Endothelial cell of umbilical vein (primary cell): ENCODE results near the gene GPBAR1. TPM values are rescaled to one million over a fixed set of nuclear protein-coding genes. Genes with fewer than 3 reads are reported as not detected.

Source experiments
- BruUV-seq: library from RNA; stranded (reverse); fragments of 400-500 nt; replicated peaks from 2 replicates; lab custom pipeline; 2021; lab: Mats Ljungman, UMichigan
- CTCF ChIA-PET: fragments of 300-600, 350-600 bp; sonication (Branson Sonifier 250); formaldehyde crosslinking; loops from one replicate; lab custom pipeline; 2021; ENCODE audit warnings: antibody characterized with exemption, inconsistent platforms; lab: Charles Lee
- POLR2A ChIA-PET: fragments of 300-600, 350-600 bp; sonication (Branson Sonifier 250); formaldehyde crosslinking; loops from one replicate; lab custom pipeline; 2021; ENCODE audit warnings: antibody characterized with exemption, inconsistent platforms; lab: Charles Lee
- DNase-seq: peaks from one replicate; pipeline ENCODE4 v3.0.0-alpha.2; 2011; ENCODE audit warnings: low read depth, low spot score
- FAIRE-seq: peaks from 2 replicates; lab custom pipeline; 2011; peaks lifted over from hg19 to GRCh38; lab: Jason Lieb, UNC
- H2AFZ ChIP-seq: 2 replicates; pipeline ENCODE4 v1.6.0; 2012; ENCODE audit warnings: low read depth, low read length, control low read depth, inconsistent platforms
- H3K27ac ChIP-seq: 2 replicates; pipeline ENCODE4 v1.5.1; 2011; ENCODE audit warnings: low read depth, mild to moderate bottlenecking, control low read depth, low read length, moderate library complexity; ENCODE audit not compliant: insufficient read depth
- H3K27me3 ChIP-seq, 2 experiments: 2 replicates each; pipeline versions ENCODE4 v1.6.0 to v1.6.1; 2011; ENCODE audit warnings: low read length in 2 of 2, mixed read lengths in 1 of 2; ENCODE audit not compliant: control insufficient read depth in 2 of 2, insufficient read depth in 2 of 2
- H3K36me3 ChIP-seq, 2 experiments: 2 replicates in 1 of 2; 3 replicates in 1 of 2; pipeline ENCODE4 v1.5.1; 2011; ENCODE audit warnings: low read length in 2 of 2, mild to moderate bottlenecking in 1 of 2, moderate library complexity in 1 of 2; ENCODE audit not compliant: control insufficient read depth in 2 of 2, insufficient read depth in 2 of 2; ENCODE audit errors: extremely low read depth in 1 of 2
- H3K4me1 ChIP-seq: 3 replicates; pipeline ENCODE4 v1.5.1; 2011; ENCODE audit warnings: mild to moderate bottlenecking, low read length; ENCODE audit not compliant: control insufficient read depth, insufficient read depth; ENCODE audit errors: extremely low read depth
- H3K4me2 ChIP-seq: 2 replicates; pipeline ENCODE4 v1.6.1; 2011; ENCODE audit warnings: low read length, control low read depth, mixed read lengths; ENCODE audit not compliant: insufficient read depth
- H3K4me3 ChIP-seq, 3 experiments: fragments of 200-600 bp in 1 of 3; sonication (generic), shearing (Covaris generic) in 1 of 3; replicated peaks in 1 of 3; 2 replicates each; pipeline ENCODE4 v1.5.1; 2011 to 2016; ENCODE audit warnings: control low read depth in 3 of 3, low read length in 3 of 3, mild to moderate bottlenecking in 2 of 3, inconsistent platforms in 1 of 3, low read depth in 1 of 3, moderate library complexity in 1 of 3; ENCODE audit not compliant: insufficient read depth in 1 of 3
- H3K79me2 ChIP-seq: 2 replicates; pipeline ENCODE4 v1.6.0; 2012; ENCODE audit warnings: low read length, inconsistent platforms; ENCODE audit not compliant: control insufficient read depth, insufficient read depth
- H3K9ac ChIP-seq: replicated peaks from 2 replicates; pipeline ENCODE3; 2011; ENCODE audit warnings: low read length, control low read depth; ENCODE audit not compliant: insufficient read depth; ENCODE audit errors: extremely low read depth
- H3K9me1 ChIP-seq: replicated peaks from 3 replicates; pipeline ENCODE4 v1.6.0; 2011; ENCODE audit warnings: mild to moderate bottlenecking, low read length; ENCODE audit not compliant: control insufficient read depth, insufficient read depth; ENCODE audit errors: extremely low read depth
- H3K9me3 ChIP-seq: replicated peaks from 2 replicates; pipeline ENCODE4 v1.5.1; 2012; ENCODE audit warnings: low read length, inconsistent platforms; ENCODE audit not compliant: control insufficient read depth, insufficient read depth
- H4K20me1 ChIP-seq: replicated peaks from 2 replicates; pipeline ENCODE3; 2011; ENCODE audit warnings: mild to moderate bottlenecking, low read length; ENCODE audit not compliant: control insufficient read depth, insufficient read depth; ENCODE audit errors: extremely low read depth
- EZH2 ChIP-seq: IDR thresholded peaks from 2 replicates; pipeline ENCODE4 v1.6.1; 2012; ENCODE audit warnings: borderline replicate concordance, low read depth, mild to moderate bottlenecking, moderate library complexity, low read length, inconsistent platforms; ENCODE audit not compliant: severe bottlenecking
- FOS ChIP-seq: IDR thresholded peaks from 2 replicates; pipeline ENCODE4 v1.6.1; 2011; ENCODE audit warnings: mild to moderate bottlenecking, low read length, moderate library complexity, borderline replicate concordance; ENCODE audit not compliant: insufficient read depth
- GATA2 ChIP-seq: IDR thresholded peaks from 2 replicates; pipeline ENCODE4 v1.7.0; 2011; ENCODE audit warnings: low read depth, mild to moderate bottlenecking, moderate library complexity, mixed read lengths, low read length; ENCODE audit not compliant: insufficient read length, insufficient read depth
- JUN ChIP-seq: IDR thresholded peaks from 2 replicates; pipeline ENCODE4 v1.6.1; 2011; ENCODE audit warnings: borderline replicate concordance, low read depth; ENCODE audit not compliant: insufficient read length, insufficient read depth
- MYC ChIP-seq: IDR thresholded peaks from one replicate; pipeline ENCODE4 v1.6.1; 2011; ENCODE audit warnings: mild to moderate bottlenecking, low read depth, low read length
- POLR2A ChIP-seq: IDR thresholded peaks from 2 replicates; pipeline ENCODE4 v1.6.1; 2012; ENCODE audit warnings: low read depth, mild to moderate bottlenecking, control low read depth, low read length
- POLR2AphosphoS5 ChIP-seq: IDR thresholded peaks from 2 replicates; pipeline ENCODE4 v1.6.1; 2012; ENCODE audit warnings: low read depth, mild to moderate bottlenecking, control low read depth, low read length, moderate library complexity; ENCODE audit not compliant: insufficient read depth
- dilution Hi-C: fragments of 300-500 bp; cut with MboI; formaldehyde crosslinking; loops from one replicate; pipeline ENCODE4 v1.15.0; 2019; ENCODE audit warnings: low sequenced_read_pairs; ENCODE audit not compliant: extremely low pct_ligation_motif_present
- intact Hi-C: fragments of 100-400 bp; cut with micrococcal nuclease; formaldehyde crosslinking; loops from one replicate; pipeline ENCODE4 v1.10.0; 2022
- polyA plus RNA-seq, 4 experiments: library from polyadenylated mRNA; depleted of rRNA in 3 of 4; stranded (reverse) in 3 of 4; unstranded in 1 of 4; fragments of >200 nt; gene quantifications; 2 replicates each; pipeline versions ENCODE4 v1.2.1 to v1.2.3, GENCODE V29; 2011 to 2012; ENCODE audit warnings: missing spikeins in 1 of 4
- total RNA-seq: library from RNA; stranded (reverse); gene quantifications from 2 replicates; pipeline ENCODE4 v1.2.3, GENCODE V29; 2021
- TF ChIP-seq, protein P1 (sequence below), 2 donors: IDR thresholded peaks; 1 replicate in 1 of 2; 2 replicates in 1 of 2; pipeline ENCODE4 v1.5.1; 2011; ENCODE audit warnings: low read length in 2 of 2, mild to moderate bottlenecking in 2 of 2, moderate library complexity in 2 of 2, control low read depth in 1 of 2, inconsistent platforms in 1 of 2, low read depth in 1 of 2; ENCODE audit not compliant: insufficient read depth in 1 of 2; ENCODE audit errors: extremely low read depth in 1 of 2
- TF ChIP-seq, protein P2 (sequence below): IDR thresholded peaks from 2 replicates; pipeline ENCODE4 v1.6.1; 2011; ENCODE audit not compliant: insufficient read depth, insufficient read length

Gene GPBAR1
- total and polyA plus RNA-seq, 2 donors (not counting 3 experiments of a cell fraction or from before 2014, with no cell fraction given) = 0.14 to 0.75 TPM

DNA sequence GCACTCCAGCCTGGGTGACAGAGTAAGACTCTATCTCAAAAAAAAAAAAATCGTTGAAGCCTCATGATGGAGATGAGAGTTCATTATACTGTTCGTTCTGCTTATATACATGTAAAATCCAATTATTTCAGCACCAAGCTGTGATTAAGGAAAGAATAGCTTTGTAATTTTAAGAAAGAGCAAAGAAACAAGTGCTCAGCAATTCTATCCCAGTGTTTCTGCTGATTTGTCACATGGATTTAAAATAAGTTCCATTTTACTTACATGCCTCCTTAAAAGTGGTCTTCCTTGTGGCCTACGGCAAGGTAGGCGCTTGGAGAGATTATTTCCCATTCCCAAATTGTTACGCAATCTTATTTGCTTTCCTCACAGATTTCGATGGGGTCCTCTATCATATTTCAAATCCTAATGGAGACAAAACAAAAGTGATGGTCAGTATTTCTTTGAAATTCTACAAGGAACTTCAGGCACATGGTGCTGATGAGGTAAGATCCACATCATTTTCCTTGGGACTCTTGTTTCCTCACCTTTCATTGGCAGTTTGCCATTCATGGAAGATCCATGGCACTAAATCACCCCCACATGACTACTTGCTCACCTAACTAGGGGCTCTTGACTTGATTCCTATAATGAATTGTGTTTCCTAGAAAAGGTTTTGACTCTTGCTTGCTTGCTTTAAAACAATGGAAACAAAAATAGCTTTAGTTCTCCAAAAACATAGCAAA is 32.3 kb upstream of the GPBAR1 start:
- peak overlapping the region; percentile 70 for H3K27ac ChIP-seq
- peak overlapping the region; percentile 86 for H3K4me2 ChIP-seq
- H3K9me1 ChIP-seq = no peaks in the 10 kb centered on the region
- H3K4me3 ChIP-seq = no peak overlapping the region
- peaks cover 34% of the 10 kb centered on the region for H3K4me1 ChIP-seq
- peaks cover 27 to 44% of the 10 kb centered on the region in 2 experiments for H3K36me3 ChIP-seq
- peak overlapping the region; percentile 53 for H3K9ac ChIP-seq
- intact Hi-C loops (loop anchor here (1.0 to 5.0 kb wide), 3 partner anchors 9 to 179 kb away; no protein-coding TSS in a partner anchor), dilution Hi-C loops (no loop called here)
- H3K27me3 ChIP-seq = no peaks in the 10 kb centered on the region
- TSS peak; percentile 98 for BruUV-seq
- peaks cover 71% of the 10 kb centered on the region for H3K79me2 ChIP-seq
- TF ChIP-seq GATA2 = no peak
- TF ChIP-seq FOS = no peak
- TF ChIP-seq, protein P1, sequence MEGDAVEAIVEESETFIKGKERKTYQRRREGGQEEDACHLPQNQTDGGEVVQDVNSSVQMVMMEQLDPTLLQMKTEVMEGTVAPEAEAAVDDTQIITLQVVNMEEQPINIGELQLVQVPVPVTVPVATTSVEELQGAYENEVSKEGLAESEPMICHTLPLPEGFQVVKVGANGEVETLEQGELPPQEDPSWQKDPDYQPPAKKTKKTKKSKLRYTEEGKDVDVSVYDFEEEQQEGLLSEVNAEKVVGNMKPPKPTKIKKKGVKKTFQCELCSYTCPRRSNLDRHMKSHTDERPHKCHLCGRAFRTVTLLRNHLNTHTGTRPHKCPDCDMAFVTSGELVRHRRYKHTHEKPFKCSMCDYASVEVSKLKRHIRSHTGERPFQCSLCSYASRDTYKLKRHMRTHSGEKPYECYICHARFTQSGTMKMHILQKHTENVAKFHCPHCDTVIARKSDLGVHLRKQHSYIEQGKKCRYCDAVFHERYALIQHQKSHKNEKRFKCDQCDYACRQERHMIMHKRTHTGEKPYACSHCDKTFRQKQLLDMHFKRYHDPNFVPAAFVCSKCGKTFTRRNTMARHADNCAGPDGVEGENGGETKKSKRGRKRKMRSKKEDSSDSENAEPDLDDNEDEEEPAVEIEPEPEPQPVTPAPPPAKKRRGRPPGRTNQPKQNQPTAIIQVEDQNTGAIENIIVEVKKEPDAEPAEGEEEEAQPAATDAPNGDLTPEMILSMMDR (IDR thresholded peaks at IDR 0.05; ENCODE audit: extremely low read depth in 1 of 2, insufficient read depth in 1 of 2, low read depth in 1 of 2, low read length in 2 of 2) = no peak
- TF ChIP-seq EZH2 = no peak
- TF ChIP-seq, protein P2, sequence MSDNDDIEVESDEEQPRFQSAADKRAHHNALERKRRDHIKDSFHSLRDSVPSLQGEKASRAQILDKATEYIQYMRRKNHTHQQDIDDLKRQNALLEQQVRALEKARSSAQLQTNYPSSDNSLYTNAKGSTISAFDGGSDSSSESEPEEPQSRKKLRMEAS = no peak
- no peak for TF ChIP-seq JUN
- TF ChIP-seq POLR2A = no peak
- TF ChIP-seq POLR2AphosphoS5 = no peak
- no peak for TF ChIP-seq MYC
- no peaks in the 10 kb centered on the region for H3K9me3 ChIP-seq
- H2AFZ ChIP-seq = no peak overlapping the region
- POLR2A ChIA-PET = no interaction called here
- no peaks in the 10 kb centered on the region for H4K20me1 ChIP-seq
- CTCF ChIA-PET = interaction anchor here (1.1 to 1.5 kb wide), 5 partner anchors 8 to 670 kb away, joined by 3 to 8 read pairs (median 4); partner anchors contain the start of gene ARPC2
- DNase-seq (no peak), FAIRE-seq (peak; percentile 31)
